BE2C (cell line): ENCODE results near the gene PARD3B.

Source experiments
- DNase-seq: peaks from one replicate; pipeline ENCODE4 v3.0.0-alpha.2; 2020
- H3K27me3 ChIP-seq: fragments of 250-450 bp; sonication (Bioruptor Pico); 2 replicates; pipeline ENCODE4 v1.5.1; 2020; ENCODE audit warnings: mild to moderate bottlenecking
- H3K36me3 ChIP-seq: fragments of 250-450 bp; sonication (Bioruptor Pico); 2 replicates; pipeline ENCODE4 v1.5.1; 2020; ENCODE audit warnings: mild to moderate bottlenecking
- H3K4me1 ChIP-seq: fragments of 250-450 bp; sonication (Bioruptor Pico); 2 replicates; pipeline ENCODE4 v1.5.1; 2020
- H3K4me3 ChIP-seq: 2 replicates; pipeline ENCODE4 v1.5.1; 2011; ENCODE audit warnings: low read depth, low read length
- H3K9me3 ChIP-seq: fragments of 250-450 bp; sonication (Bioruptor Pico); 2 replicates; pipeline ENCODE4 v1.5.1; 2020
- CTCF ChIP-seq: IDR thresholded peaks from 2 replicates; pipeline ENCODE4 v1.5.1; 2012; ENCODE audit warnings: mild to moderate bottlenecking, low read depth, low read length

PARD3B gene

GRCh38 chr2:205180730-205181129 lies 635.5 kb downstream of the PARD3B start:
- H3K4me3 ChIP-seq = no peak overlapping the region
- no peaks in the 10 kb centered on the region for H3K36me3 ChIP-seq
- no peak for DNase-seq
- H3K27me3 ChIP-seq = no peaks in the 10 kb centered on the region
- H3K9me3 ChIP-seq = no peaks in the 10 kb centered on the region
- no peak for TF ChIP-seq CTCF
- 0 out of 2 replicates have a peak, but pooled peaks cover 5% of the 10 kb centered on the region for H3K4me1 ChIP-seq

DNA sequence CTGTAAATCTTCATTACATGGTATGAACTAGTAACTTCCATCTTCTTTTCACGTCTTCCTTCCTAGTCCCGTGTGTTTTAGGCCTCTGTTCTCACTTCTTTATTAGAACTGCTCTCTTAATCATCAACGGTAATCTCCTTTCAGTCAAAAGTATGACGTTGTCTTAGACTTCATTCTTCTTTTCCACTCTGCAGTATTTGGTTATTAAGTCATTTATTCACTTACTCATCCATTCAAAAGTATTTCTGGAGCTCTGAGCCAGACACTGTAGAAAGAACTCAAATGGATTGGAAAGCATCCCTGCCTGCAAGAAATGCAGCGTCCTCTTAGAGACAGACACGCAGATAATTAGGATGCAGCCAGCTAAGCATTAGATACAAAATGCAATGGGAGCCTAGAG lies 642.5 kb downstream of the PARD3B start:
- H3K27me3 ChIP-seq = no peaks in the 10 kb centered on the region
- no peak for DNase-seq
- H3K4me1 ChIP-seq = peaks cover 14% of the 10 kb centered on the region
- H3K36me3 ChIP-seq = no peaks in the 10 kb centered on the region
- no peak for TF ChIP-seq CTCF
- H3K4me3 ChIP-seq = no peak overlapping the region
- no peaks in the 10 kb centered on the region for H3K9me3 ChIP-seq

- no peak for TF ChIP-seq CTCF
- DNase-seq = peak; percentile 56
These were observed 643.2 kb downstream of the PARD3B start for GRCh38 chr2:205188239-205189138.

DNA sequence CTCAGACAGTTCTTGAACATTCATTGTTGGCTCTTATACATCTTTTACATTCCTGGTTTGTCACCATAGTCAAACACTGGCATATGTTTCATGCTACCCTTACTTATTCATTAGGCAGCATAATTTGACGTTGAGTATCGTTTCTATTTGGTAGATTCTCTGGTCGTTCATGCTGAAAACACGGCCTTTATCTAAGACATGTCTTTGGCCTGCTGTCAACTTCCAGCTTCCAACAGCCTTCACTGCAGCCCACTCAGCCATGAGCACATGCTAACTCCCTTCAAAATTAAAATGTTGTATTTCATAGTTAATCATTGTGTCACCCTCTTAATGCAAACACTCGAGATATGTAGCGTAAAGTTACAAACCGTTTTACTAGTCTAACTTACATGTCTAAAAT lies 644.0 kb downstream of the PARD3B start:
- peaks cover 23% of the 10 kb centered on the region for H3K4me1 ChIP-seq
- no peaks in the 10 kb centered on the region for H3K36me3 ChIP-seq
- H3K27me3 ChIP-seq = no peaks in the 10 kb centered on the region
- no peak for DNase-seq
- no peak overlapping the region for H3K4me3 ChIP-seq
- no peak for TF ChIP-seq CTCF
- H3K9me3 ChIP-seq = no peaks in the 10 kb centered on the region

More at GRCh38 chr2:205188239-205189138, 643.2 kb downstream of the PARD3B start:
- Histone ChIP-seq H3K4me3 (no peak overlapping the region), H3K9me3 (no peaks in the 10 kb centered on the region), H3K27me3 (no peaks in the 10 kb centered on the region), H3K36me3 (no peaks in the 10 kb centered on the region), H3K4me1 (peaks cover 15% of the 10 kb centered on the region)

DNA sequence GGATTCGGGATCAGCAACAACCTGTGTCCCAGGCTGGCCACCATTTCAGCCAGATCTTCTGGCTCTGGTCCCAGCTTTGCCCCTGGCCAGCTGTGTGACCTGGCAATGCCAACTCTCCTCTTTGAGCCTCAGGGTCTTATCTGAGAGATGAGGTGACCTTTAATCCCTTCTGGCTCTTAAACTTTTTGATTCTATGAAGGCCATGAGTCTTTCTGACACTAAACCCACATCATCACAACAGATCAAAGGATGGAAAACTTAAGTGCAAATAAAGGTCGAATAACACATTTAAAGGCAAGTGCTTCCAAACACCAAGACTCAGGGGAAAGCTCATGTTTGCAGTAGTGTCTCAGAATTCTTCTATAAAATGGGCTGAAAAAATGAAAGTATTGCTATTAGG lies 645.3 kb downstream of the PARD3B start:
- no peaks in the 10 kb centered on the region for H3K9me3 ChIP-seq
- H3K36me3 ChIP-seq = no peaks in the 10 kb centered on the region
- peaks cover 23% of the 10 kb centered on the region for H3K4me1 ChIP-seq
- H3K4me3 ChIP-seq = no peak overlapping the region
- TF ChIP-seq CTCF = no peak
- DNase-seq = no peak
- H3K27me3 ChIP-seq = no peaks in the 10 kb centered on the region
